Mesodermal cell (in vitro differentiated cells): Measurements from ENCODE around the gene PASK.

Experiments used
- H3K27ac ChIP-seq: 2 replicates; pipeline ENCODE4 v1.7.0; 2013; ENCODE audit warnings: mild to moderate bottlenecking, low read depth, low read length, moderate library complexity; ENCODE audit not compliant: severe bottlenecking
- H3K36me3 ChIP-seq: 2 replicates; pipeline ENCODE4 v1.7.1; 2013; ENCODE audit warnings: mild to moderate bottlenecking, low read length, moderate library complexity; ENCODE audit not compliant: control insufficient read depth, insufficient read depth
- H3K4me1 ChIP-seq: one replicate; pipeline ENCODE4 v1.7.1; 2013; ENCODE audit warnings: mild to moderate bottlenecking, low read length; ENCODE audit not compliant: insufficient read depth, control insufficient read depth, poor library complexity, severe bottlenecking
- H3K4me3 ChIP-seq: 2 replicates; pipeline ENCODE4 v1.7.0; 2013; ENCODE audit warnings: low read length, control low read depth, mild to moderate bottlenecking; ENCODE audit not compliant: insufficient read depth, poor library complexity, severe bottlenecking; ENCODE audit errors: extremely low read depth
- H3K9me3 ChIP-seq: 2 replicates; pipeline ENCODE4 v1.7.1; 2013; ENCODE audit warnings: mild to moderate bottlenecking, low read length, moderate library complexity; ENCODE audit not compliant: control insufficient read depth
- WGBS, 2 experiments: methylation state at CpG; one replicate each; pipeline ENCODE4 v1.1.5; 2013; ENCODE audit warnings: missing lambda C conversion rate in 2 of 2; ENCODE audit not compliant: insufficient coverage in 2 of 2; 5-methylcytosine and 5-hydroxymethylcytosine counted together

PASK gene

DNA sequence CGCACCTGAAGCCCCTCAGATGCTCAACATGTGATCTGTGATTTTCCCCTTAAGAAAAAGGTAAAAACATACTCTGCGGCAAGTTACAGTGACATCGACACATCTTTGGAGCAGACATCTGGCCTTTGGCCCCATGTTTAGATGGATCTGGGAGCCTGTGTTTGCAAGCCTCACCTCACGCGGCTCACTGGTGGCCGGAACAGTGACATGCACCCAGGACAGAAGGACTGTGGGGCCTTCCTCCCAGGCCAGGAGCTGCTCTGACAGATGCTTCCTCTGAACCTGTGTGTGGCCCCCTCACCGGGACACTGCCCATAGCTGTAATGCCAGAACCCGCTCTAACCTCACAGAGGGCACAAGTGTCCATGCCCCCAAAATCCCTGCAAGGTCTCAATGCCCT is 13.1 kb downstream of the PASK start:
- H3K4me1 ChIP-seq, result no peaks in the 10 kb centered on the region
- no peak overlapping the region for H3K27ac ChIP-seq
- H3K36me3 ChIP-seq, result peaks cover 23% of the 10 kb centered on the region
- H3K4me3 ChIP-seq, result no peak overlapping the region
- 95 to 98% methylated on average over 7 to 8 of the region's 8 CpGs for WGBS, 2 experiments
- H3K9me3 ChIP-seq, result no peaks in the 10 kb centered on the region

DNA sequence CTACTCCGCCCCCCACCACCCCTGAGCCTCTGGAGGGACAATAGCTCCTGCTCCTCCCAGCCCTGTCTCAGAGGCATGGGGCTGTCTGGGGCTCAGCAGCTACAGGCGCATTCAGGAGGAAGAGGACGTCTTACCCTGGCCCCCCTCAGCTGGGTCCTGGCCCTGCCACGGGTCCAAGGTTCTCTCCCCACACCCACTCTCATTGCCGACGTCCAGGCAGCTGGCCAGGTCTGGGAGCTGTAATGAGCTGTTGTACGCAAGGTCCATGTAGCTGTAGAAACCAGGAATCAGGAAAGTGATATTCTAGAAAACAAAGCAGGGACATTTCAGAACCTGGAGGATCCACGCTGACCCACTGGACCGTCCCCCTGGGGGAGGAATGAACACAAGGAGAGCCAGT is 13.5 kb downstream of the PASK start:
- Histone ChIP-seq H3K4me3 (no peak overlapping the region), H3K36me3 (peaks cover 23% of the 10 kb centered on the region), H3K27ac (no peak overlapping the region), H3K4me1 (no peaks in the 10 kb centered on the region), H3K9me3 (no peaks in the 10 kb centered on the region)
- 90 to 94% methylated on average over 2 to 5 of the region's 9 CpGs for WGBS, 2 experiments

DNA sequence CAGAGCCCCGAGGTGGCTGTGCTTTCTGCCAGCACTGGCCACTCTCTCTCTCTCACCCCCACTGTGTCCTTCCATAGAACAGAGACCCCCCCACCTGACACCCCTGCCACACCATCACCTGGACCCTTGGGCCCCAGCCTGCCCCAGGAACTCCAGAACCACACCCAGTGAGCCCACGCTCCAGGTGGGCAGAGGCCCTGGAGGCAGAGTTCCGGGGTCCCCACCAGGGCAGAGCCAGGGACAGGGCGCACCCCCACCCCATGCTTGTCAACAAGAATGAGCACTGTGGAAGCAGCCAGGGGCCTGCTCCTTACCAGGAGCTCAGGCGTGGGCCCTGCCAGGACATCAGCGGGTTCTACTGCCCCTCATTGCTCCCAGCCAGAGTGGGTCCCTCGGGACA is 14.6 kb downstream of the PASK start:
- 92 to 97% methylated on average over 6 to 7 of the region's 7 CpGs for WGBS, 2 experiments
- peaks cover 27% of the 10 kb centered on the region for H3K36me3 ChIP-seq
- no peak overlapping the region for H3K4me3 ChIP-seq

DNA sequence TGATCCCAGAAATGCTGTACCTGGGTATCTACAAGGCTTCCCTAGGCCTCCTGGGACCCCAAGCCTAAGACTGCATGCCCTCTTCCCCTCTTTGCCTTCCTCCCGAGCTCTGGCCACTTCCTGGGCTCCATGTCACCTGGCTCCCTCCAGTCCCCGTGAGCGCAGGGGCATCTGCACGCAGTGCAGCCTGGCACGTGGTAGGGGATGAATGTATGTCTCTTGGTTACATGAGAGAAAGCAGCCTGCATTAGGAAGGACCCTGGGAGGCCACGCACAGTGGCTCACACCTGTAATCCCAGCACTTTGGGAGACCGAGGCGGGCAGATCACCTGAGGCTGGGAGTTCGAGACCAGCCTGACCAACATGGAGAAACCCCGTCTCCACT is 15.8 kb downstream of the PASK start:
- 87% methylated on average over 7 of the region's 10 CpGs; no CpG with 5 or more reads in 1 of the 2 experiments for WGBS, 2 experiments
- Histone ChIP-seq H3K4me3 (no peak overlapping the region), H3K27ac (no peak overlapping the region), H3K4me1 (no peaks in the 10 kb centered on the region), H3K9me3 (no peaks in the 10 kb centered on the region), H3K36me3 (peaks cover 27% of the 10 kb centered on the region)

More for the DNA sequence above, 14.6 kb downstream of the PASK start:
- no peaks in the 10 kb centered on the region for H3K9me3 ChIP-seq
- no peak overlapping the region for H3K27ac ChIP-seq
- H3K4me1 ChIP-seq, result no peaks in the 10 kb centered on the region

DNA sequence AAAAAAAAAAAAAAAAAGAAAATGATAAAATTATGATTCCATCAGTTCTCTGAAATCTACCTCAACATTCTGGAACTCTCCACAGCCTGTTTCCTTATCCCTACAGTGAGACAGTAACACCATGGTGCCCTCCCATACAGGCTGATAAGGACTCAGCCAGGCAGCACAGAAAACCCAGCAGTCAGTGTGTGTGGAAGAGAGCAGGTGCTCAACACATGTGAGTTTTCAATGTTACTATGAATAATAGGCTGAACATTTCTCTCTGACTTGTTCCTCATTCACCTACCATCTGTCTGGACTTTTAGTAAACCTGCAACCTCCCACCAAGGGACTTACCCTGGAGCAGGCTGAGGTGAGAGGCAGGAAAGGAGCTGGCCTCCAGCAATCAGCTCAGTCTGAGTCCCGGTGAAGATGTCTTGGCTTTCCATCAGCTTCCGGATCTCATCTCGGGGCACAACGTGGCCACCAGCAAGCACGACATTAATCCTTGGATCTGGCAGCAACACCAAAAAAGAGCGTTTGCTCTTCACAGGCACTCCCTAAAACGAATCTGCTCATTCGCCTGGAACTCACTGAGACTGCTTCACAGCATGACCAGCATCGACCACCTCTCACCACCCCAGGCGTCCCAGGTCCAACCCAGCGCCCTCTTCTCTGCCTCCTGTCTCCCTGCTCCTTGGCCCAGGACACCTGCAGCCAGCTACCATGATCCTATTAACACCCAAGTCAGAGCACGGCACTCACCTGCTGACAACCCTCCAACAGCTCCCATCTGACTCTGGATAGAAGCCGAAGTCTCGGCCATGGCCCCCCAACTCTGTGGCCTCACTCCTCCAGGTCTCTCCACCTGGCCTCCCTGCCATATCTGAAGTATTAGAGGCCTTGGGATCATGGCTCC is 16.5 kb downstream of the PASK start:
- Histone ChIP-seq H3K27ac (no peak overlapping the region), H3K4me1 (no peaks in the 10 kb centered on the region), H3K4me3 (no peak overlapping the region), H3K9me3 (no peaks in the 10 kb centered on the region), H3K36me3 (peaks cover 25% of the 10 kb centered on the region)
- 87 to 92% methylated on average over 13 to 14 of the region's 14 CpGs for WGBS, 2 experiments

DNA sequence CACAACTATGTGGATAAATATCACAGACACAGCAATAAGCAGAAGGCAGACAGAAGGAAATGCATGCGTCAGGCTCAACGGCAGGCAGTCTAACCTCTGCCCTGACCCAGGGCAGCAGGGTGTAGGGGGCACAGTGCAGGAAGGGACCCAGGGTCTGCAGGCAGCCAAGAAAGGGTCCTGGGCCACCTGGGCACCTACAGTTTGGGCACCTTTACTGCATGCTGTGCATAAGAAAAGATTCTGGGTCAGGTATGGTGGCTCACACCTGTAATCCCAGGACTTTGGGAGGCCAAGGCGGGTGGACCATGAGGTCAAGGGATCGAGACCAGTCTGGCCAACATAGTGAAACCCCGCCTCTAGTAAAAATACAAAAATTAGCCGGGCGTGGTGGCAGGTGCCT is 17.7 kb downstream of the PASK start:
- Histone ChIP-seq H3K4me3 (no peak overlapping the region), H3K36me3 (peaks cover 29% of the 10 kb centered on the region), H3K27ac (no peak overlapping the region), H3K4me1 (no peaks in the 10 kb centered on the region), H3K9me3 (no peaks in the 10 kb centered on the region)
- 93 to 95% methylated on average over 6 to 7 of the region's 7 CpGs for WGBS, 2 experiments

DNA sequence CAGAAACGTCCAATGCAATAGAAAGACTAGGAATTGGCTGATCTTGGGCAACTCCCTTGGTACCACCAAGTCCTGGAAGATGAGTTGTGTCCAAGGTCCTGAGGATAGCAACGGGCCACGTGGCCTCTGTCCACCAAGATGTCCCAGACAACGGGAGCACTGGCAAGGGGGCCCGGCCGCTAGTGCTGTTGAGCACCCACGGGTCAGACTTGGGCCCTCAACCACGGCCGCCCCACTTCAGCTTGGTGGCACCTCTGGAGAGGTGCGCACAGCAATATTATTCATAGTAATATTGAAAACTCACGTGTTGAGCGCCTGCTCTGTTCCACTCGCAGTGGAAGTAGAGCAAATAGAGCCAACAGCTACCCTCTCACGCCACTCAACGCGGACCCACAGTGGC is 19.0 kb downstream of the PASK start:
- H3K9me3 ChIP-seq, result no peaks in the 10 kb centered on the region
- WGBS, 2 experiments, result 95 to 97% methylated on average over 14 to 16 of the region's 16 CpGs
- peaks cover 24% of the 10 kb centered on the region for H3K36me3 ChIP-seq
- H3K27ac ChIP-seq, result no peak overlapping the region
- H3K4me1 ChIP-seq, result no peaks in the 10 kb centered on the region
- H3K4me3 ChIP-seq, result no peak overlapping the region

DNA sequence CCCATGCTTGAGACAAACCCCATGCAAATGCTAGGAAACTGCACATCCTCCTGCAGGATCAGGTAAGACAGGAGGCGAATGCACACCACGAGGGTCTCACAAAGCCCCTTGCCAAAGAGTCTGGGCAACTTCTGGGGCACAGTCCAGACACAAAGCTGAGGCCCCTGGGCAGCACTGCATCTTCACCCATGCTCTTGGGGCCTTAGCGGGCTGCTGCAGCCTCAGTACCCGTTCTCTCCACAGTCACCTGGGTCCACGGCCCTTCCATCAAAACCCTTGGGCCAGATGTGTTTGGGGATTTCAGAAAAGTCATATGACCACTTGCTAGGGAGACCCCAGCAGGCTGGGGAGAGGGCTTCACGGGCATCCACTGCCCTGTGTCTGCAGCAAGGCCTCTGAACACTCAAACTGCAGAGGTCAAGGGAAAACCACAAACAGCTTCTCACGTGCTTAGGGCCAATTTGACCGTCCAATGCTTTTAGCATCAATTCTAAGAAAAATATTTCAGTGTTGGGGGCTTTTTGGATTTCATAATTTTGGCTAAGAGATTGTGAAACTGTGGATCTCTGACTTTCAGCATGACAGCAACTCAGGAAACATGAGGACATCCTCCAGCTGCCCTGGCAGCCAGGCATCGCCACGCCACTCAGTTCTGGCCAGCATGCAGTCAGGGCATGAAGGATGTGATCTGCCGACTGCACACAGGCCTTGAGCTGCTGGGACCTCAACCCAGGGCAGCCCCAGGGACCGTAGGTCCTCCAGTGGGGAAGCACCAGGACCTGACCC is 20.0 kb downstream of the PASK start:
- H3K9me3 ChIP-seq, result no peaks in the 10 kb centered on the region
- peaks cover 19% of the 10 kb centered on the region for H3K36me3 ChIP-seq
- no peaks in the 10 kb centered on the region for H3K4me1 ChIP-seq
- H3K27ac ChIP-seq, result no peak overlapping the region
- no peak overlapping the region for H3K4me3 ChIP-seq
- WGBS, 2 experiments, result 87 to 95% methylated on average over 8 to 11 of the region's 12 CpGs

DNA sequence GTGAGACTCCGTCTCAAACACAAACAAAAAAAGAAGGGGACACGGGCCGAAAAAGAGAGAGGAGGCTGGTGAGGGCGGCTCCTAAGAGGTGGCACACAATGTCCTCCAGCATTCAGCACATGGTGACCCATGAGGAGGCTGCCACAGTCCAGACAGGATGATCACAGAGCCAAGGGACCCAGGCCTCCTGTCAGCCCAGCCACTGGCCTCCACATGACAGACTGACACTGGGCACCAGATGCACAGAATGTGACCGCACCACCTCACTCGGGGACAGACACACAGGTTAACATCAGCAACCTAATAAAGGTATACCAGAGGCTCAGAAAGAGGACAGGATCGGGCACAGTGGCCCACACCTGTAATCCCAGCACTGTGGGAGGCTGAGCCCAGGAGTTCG is 21.0 kb downstream of the PASK start:
- no peaks in the 10 kb centered on the region for H3K4me1 ChIP-seq
- peaks cover 14% of the 10 kb centered on the region for H3K36me3 ChIP-seq
- no peaks in the 10 kb centered on the region for H3K9me3 ChIP-seq
- H3K27ac ChIP-seq, result no peak overlapping the region
- no peak overlapping the region for H3K4me3 ChIP-seq
- 95 to 100% methylated on average over 6 to 8 of the region's 8 CpGs for WGBS, 2 experiments

DNA sequence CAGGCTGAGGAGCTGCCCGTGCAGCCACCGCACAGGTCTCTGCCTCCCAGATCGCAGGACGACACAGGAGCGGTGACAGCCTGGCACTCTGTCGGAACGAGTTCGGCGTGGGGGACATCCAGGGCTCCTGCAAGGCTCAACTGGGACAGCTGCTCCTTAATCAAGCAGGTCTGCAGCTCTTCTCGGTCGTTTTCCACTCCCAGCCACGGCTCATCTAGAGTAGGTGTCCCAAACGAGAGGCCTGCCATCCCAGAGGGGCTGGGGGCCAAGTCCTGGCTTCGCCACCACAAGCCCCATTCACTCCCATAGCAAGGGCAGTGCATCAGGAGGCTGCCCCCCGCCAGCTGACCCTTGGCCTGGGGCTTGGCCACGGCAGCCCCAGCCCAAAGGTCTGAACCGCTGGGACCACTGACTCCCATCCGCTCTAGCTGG is 22.5 kb downstream of the PASK start:
- Histone ChIP-seq H3K27ac (no peak overlapping the region), H3K4me3 (no peak overlapping the region), H3K4me1 (no peaks in the 10 kb centered on the region), H3K36me3 (peaks cover 18% of the 10 kb centered on the region), H3K9me3 (no peaks in the 10 kb centered on the region)
- WGBS, 2 experiments, result 94 to 96% methylated on average over 16 to 17 of the region's 18 CpGs
